Measurements from ENCODE around the gene ANKRD27.
A peak's percentile ranks its signal among the peaks of the same experiment; 100 is the strongest.
"Not testable (repeated sequence)": the region's sequence is repeated elsewhere in the genome, so short reads cannot be mapped to it uniquely, and the experiment has no call there.

ANKRD27 gene

GRCh38 chr19:32674931-32675719, at the start of gene ANKRD27:
Gene ANKRD27, minus strand, starts transcription at chr19:32675180. Its CDS starts 16,165 bp downstream, at chr19:32659015.
- in situ Hi-C loops (cut with HindIII; ENCODE audit: low pct_unique_long_range_greater_than_20kb, low sequenced_read_pairs), result no loop called here
- peak; percentile 94 to 97 for DNase-seq (ENCODE audit: low read depth in 1 of 2, low spot score in 1 of 2)
- TF ChIP-seq JUND (IDR thresholded peaks at IDR 0.05; ENCODE audit: low read depth), result no peak

- no peak for DNase-seq (ENCODE audit: low read depth in 1 of 2, low spot score in 1 of 2)
- in situ Hi-C loops (cut with HindIII; ENCODE audit: low pct_unique_long_range_greater_than_20kb, low sequenced_read_pairs), result no loop called here
- TF ChIP-seq JUND (IDR thresholded peaks at IDR 0.05; ENCODE audit: low read depth), result no peak
These were observed 45.9 kb upstream of the ANKRD27 start for GRCh38 chr19:32720936-32721250.

- no peak for TF ChIP-seq JUND (IDR thresholded peaks at IDR 0.05; ENCODE audit: low read depth)
- DNase-seq (ENCODE audit: low read depth in 1 of 2, low spot score in 1 of 2), result no peak
These were observed 45.4 kb upstream of the ANKRD27 start for GRCh38 chr19:32720216-32720935.

GRCh38 chr19:32719611-32720059, 44.7 kb upstream of the ANKRD27 start, which contains the start of gene TDRD12:
Gene TDRD12, plus strand, starts transcription at chr19:32719767. Its CDS starts 306 bp downstream, at chr19:32720073.
- in situ Hi-C loops (cut with HindIII; ENCODE audit: low pct_unique_long_range_greater_than_20kb, low sequenced_read_pairs), result no loop called here
- no peak for TF ChIP-seq JUND (IDR thresholded peaks at IDR 0.05; ENCODE audit: low read depth)
- no peak for DNase-seq (ENCODE audit: low read depth in 1 of 2, low spot score in 1 of 2)

More at GRCh38 chr19:32720216-32720935, 45.4 kb upstream of the ANKRD27 start:
- in situ Hi-C loops (cut with HindIII; ENCODE audit: low pct_unique_long_range_greater_than_20kb, low sequenced_read_pairs), result no loop called here

GRCh38 chr19:32718286-32718685, 43.3 kb upstream of the ANKRD27 start:
- TF ChIP-seq JUND (IDR thresholded peaks at IDR 0.05; ENCODE audit: low read depth), result 0 out of 2 replicates have a peak, but pooled peaks have one; percentile 48
- in situ Hi-C loops (cut with HindIII; ENCODE audit: low pct_unique_long_range_greater_than_20kb, low sequenced_read_pairs), result no loop called here
- DNase-seq (ENCODE audit: low read depth in 1 of 2, low spot score in 1 of 2), result peak; percentile 84 to 92

GRCh38 chr19:32717496-32717895, 42.5 kb upstream of the ANKRD27 start:
- no peak for TF ChIP-seq JUND (IDR thresholded peaks at IDR 0.05; ENCODE audit: low read depth)
- in situ Hi-C loops (cut with HindIII; ENCODE audit: low pct_unique_long_range_greater_than_20kb, low sequenced_read_pairs), result no loop called here
- DNase-seq (ENCODE audit: low read depth in 1 of 2, low spot score in 1 of 2), result no peak

- DNase-seq (ENCODE audit: low read depth in 1 of 2, low spot score in 1 of 2); in situ Hi-C loops (cut with HindIII; ENCODE audit: low pct_unique_long_range_greater_than_20kb, low sequenced_read_pairs): not testable (repeated sequence)
These were observed 41.2 kb upstream of the ANKRD27 start for GRCh38 chr19:32716203-32716602.

- no peak for DNase-seq (ENCODE audit: low read depth in 1 of 2, low spot score in 1 of 2)
- in situ Hi-C loops (cut with HindIII; ENCODE audit: low pct_unique_long_range_greater_than_20kb, low sequenced_read_pairs), result no loop called here
- no peak for TF ChIP-seq JUND (IDR thresholded peaks at IDR 0.05; ENCODE audit: low read depth)
These were observed 36.8 kb upstream of the ANKRD27 start for GRCh38 chr19:32711747-32712146.

GRCh38 chr19:32709032-32709431, 34.1 kb upstream of the ANKRD27 start:
- in situ Hi-C loops (cut with HindIII; ENCODE audit: low pct_unique_long_range_greater_than_20kb, low sequenced_read_pairs), result no loop called here
- no peak for TF ChIP-seq JUND (IDR thresholded peaks at IDR 0.05; ENCODE audit: low read depth)
- no peak for DNase-seq (ENCODE audit: low read depth in 1 of 2, low spot score in 1 of 2)

- DNase-seq (ENCODE audit: low read depth in 1 of 2, low spot score in 1 of 2), result no peak
- no peak for TF ChIP-seq JUND (IDR thresholded peaks at IDR 0.05; ENCODE audit: low read depth)
- in situ Hi-C loops (cut with HindIII; ENCODE audit: low pct_unique_long_range_greater_than_20kb, low sequenced_read_pairs), result no loop called here
These were observed 33.5 kb upstream of the ANKRD27 start for GRCh38 chr19:32708457-32708856.

- in situ Hi-C loops (cut with HindIII; ENCODE audit: low pct_unique_long_range_greater_than_20kb, low sequenced_read_pairs); DNase-seq (ENCODE audit: low read depth in 1 of 2, low spot score in 1 of 2): not testable (repeated sequence)
These were observed 29.0 kb upstream of the ANKRD27 start for GRCh38 chr19:32704006-32704405.

GRCh38 chr19:32702010-32702409, 27.0 kb upstream of the ANKRD27 start:
- TF ChIP-seq JUND (IDR thresholded peaks at IDR 0.05; ENCODE audit: low read depth), result peak; percentile 53; the same call in 1 of the 2 replicates
- peak in 1 of 2 experiments; percentile 71 for DNase-seq (ENCODE audit: low read depth in 1 of 2, low spot score in 1 of 2)
- in situ Hi-C loops (cut with HindIII; ENCODE audit: low pct_unique_long_range_greater_than_20kb, low sequenced_read_pairs), result no loop called here

- in situ Hi-C loops (cut with HindIII; ENCODE audit: low pct_unique_long_range_greater_than_20kb, low sequenced_read_pairs); DNase-seq (ENCODE audit: low read depth in 1 of 2, low spot score in 1 of 2): not testable (repeated sequence)
These were observed 25.1 kb upstream of the ANKRD27 start for GRCh38 chr19:32700129-32700528.

- in situ Hi-C loops (cut with HindIII; ENCODE audit: low pct_unique_long_range_greater_than_20kb, low sequenced_read_pairs); DNase-seq (ENCODE audit: low read depth in 1 of 2, low spot score in 1 of 2): not testable (repeated sequence)
These were observed 21.8 kb upstream of the ANKRD27 start for GRCh38 chr19:32696771-32697170.

GRCh38 chr19:32695506-32695905, 20.5 kb upstream of the ANKRD27 start:
- in situ Hi-C loops (cut with HindIII; ENCODE audit: low pct_unique_long_range_greater_than_20kb, low sequenced_read_pairs); DNase-seq (ENCODE audit: low read depth in 1 of 2, low spot score in 1 of 2): not testable (repeated sequence)

- DNase-seq (ENCODE audit: low read depth in 1 of 2, low spot score in 1 of 2); in situ Hi-C loops (cut with HindIII; ENCODE audit: low pct_unique_long_range_greater_than_20kb, low sequenced_read_pairs): not testable (repeated sequence)
These were observed 19.9 kb upstream of the ANKRD27 start for GRCh38 chr19:32694851-32695250.

GRCh38 chr19:32694316-32694715, 19.3 kb upstream of the ANKRD27 start:
- DNase-seq (ENCODE audit: low read depth in 1 of 2, low spot score in 1 of 2); in situ Hi-C loops (cut with HindIII; ENCODE audit: low pct_unique_long_range_greater_than_20kb, low sequenced_read_pairs): not testable (repeated sequence)

All from T47D (cell line).